Ascending aorta (tissue), 2 donors: ENCODE results near the gene PSRC1. TPM values are rescaled to one million over a fixed set of nuclear protein-coding genes. Genes with fewer than 3 reads are reported as not detected.
"Not testable (repeated sequence)": the region's sequence is repeated elsewhere in the genome, so short reads cannot be mapped to it uniquely, and the experiment has no call there.

Source experiments
- DNase-seq, 2 donors: peaks; one replicate each; pipeline ENCODE4 v3.0.0-alpha.2; 2019; ENCODE audit warnings: low spot score in 2 of 2
- H3K27ac ChIP-seq, 2 donors: fragments of 200-600 bp; sonication (generic); one replicate each; pipeline ENCODE4 v1.5.1; 2016 to 2017; ENCODE audit warnings: mild to moderate bottlenecking in 1 of 2
- H3K27me3 ChIP-seq: fragments of 200-600 bp; sonication (generic); one replicate; pipeline ENCODE4 v1.5.1; 2017
- H3K36me3 ChIP-seq, 2 donors: fragments of 200-600 bp; sonication (generic); one replicate each; pipeline ENCODE4 v1.5.1; 2016
- H3K4me1 ChIP-seq, 2 donors: fragments of 200-600 bp; sonication (generic); one replicate each; pipeline ENCODE4 v1.5.1; 2016 to 2017; ENCODE audit warnings: mild to moderate bottlenecking in 1 of 2
- H3K4me3 ChIP-seq, 2 donors: fragments of 200-600 bp; sonication (generic); one replicate each; pipeline ENCODE4 v1.5.1; 2016 to 2017; ENCODE audit warnings: mild to moderate bottlenecking in 1 of 2
- H3K9me3 ChIP-seq, 2 donors: fragments of 200-600 bp; sonication (generic); one replicate each; pipeline ENCODE4 v1.5.1; 2016
- CTCF ChIP-seq, 3 experiments: fragments of 200-600 bp in 2 of 3; fragments of 450-650 bp in 1 of 3; sonication (generic) in 2 of 3; IDR thresholded peaks; one replicate each; pipeline ENCODE4 v1.5.1; 2016 to 2019; ENCODE audit warnings: antibody characterized with exemption in 3 of 3, mild to moderate bottlenecking in 1 of 3, moderate library complexity in 1 of 3
- intact Hi-C: fragments of 100-400 bp; cut with DNase I; formaldehyde crosslinking; loops from one replicate; pipeline ENCODE4 v1.15.1; 2023
- total RNA-seq: library from RNA; depleted of rRNA; stranded (reverse); fragments of >200 nt; gene quantifications from one replicate; pipeline ENCODE4 v1.1.0, GENCODE V29; 2016

Gene PSRC1
- total RNA-seq, 1 donor from 2014 or later = 1.3 TPM

DNA sequence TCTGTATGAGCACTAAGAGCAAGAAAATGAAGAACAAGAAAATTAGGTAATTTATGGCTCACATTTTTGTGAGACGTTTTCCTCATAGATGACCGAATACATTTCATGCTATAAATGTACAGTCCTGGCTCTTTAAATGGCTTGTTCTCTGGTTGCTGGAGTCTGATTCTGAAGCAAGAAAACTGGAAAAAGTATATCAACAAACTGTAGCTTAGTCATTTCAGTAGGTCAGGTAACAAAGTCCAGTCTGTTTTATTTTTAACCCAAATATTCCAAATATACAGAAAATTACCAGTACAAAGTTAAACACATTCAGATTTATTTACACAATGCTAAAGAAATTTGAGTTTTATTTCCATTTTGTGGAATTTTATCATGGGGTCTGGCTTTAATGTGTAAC is 26.4 kb upstream of the PSRC1 start:
- Histone ChIP-seq H3K4me1 (no peaks in the 10 kb centered on the region), H3K27ac (no peak overlapping the region), H3K27me3 (no peaks in the 10 kb centered on the region), H3K36me3 (peaks cover 32 to 53% of the 10 kb centered on the region in 2 donors), H3K9me3 (no peaks in the 10 kb centered on the region), H3K4me3 (no peak overlapping the region)
- intact Hi-C loops = no loop called here
- DNase-seq = no peak
- TF ChIP-seq CTCF (IDR thresholded peaks at IDR 0.05) = no peak

- Histone ChIP-seq H3K4me1 (no peaks in the 10 kb centered on the region), H3K4me3 (no peak overlapping the region), H3K27ac (no peak overlapping the region), H3K9me3 (no peaks in the 10 kb centered on the region), H3K27me3 (no peaks in the 10 kb centered on the region), H3K36me3 (peaks cover 14 to 35% of the 10 kb centered on the region in 2 donors)
- TF ChIP-seq CTCF (IDR thresholded peaks at IDR 0.05) = no peak
- intact Hi-C loops = no loop called here
- no peak for DNase-seq
These were observed 24.5 kb upstream of the PSRC1 start for GRCh38 chr1:109307274-109308021.

DNA sequence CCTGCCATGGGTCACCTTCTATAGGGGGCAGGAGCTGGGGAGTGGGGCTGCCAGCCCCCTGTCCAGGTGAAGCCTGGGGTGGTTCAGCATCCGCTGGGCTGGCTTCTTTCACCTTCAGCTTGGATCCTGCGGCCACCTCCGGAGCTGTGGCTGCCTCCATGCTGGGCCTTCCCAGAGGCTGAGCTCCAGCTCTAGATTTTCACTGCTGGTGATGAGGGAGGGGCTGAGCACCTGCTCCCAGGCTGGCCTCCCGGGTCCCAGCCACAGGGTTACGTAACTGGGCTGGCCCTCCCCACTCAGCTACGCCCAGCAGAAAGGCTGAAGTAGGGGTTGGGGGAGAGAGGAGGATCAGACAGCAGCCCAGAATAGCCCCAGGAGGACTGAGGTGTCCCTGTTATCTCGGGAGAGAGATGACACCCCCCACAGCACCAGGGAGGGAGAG is 23.9 kb upstream of the PSRC1 start, which contains the start of gene MYBPHL:
TSS of gene MYBPHL (minus strand) at position 180 of the 442 bp plus-strand sequence. CDS start at position 160, 20 bp downstream.
- H3K4me3 ChIP-seq = no peak within 1 kb of the TSS
- TF ChIP-seq CTCF (IDR thresholded peaks at IDR 0.05) = no peak
- no peak within 1 kb of the TSS for H3K27ac ChIP-seq
- no peaks in the 10 kb centered on the region for H3K27me3 ChIP-seq
- peaks cover 14 to 31% of the 10 kb centered on the region in 2 donors for H3K36me3 ChIP-seq
- H3K4me1 ChIP-seq = no peaks in the 10 kb centered on the region
- DNase-seq = no peak
- H3K9me3 ChIP-seq = no peaks in the 10 kb centered on the region
- intact Hi-C loops = no loop called here

GRCh38 chr1:109305991-109306390 is 23.0 kb upstream of the PSRC1 start:
- H3K36me3 ChIP-seq = peaks cover 6 to 22% of the 10 kb centered on the region in 2 donors
- H3K4me1 ChIP-seq, H3K27ac ChIP-seq, H3K4me3 ChIP-seq, H3K9me3 ChIP-seq, H3K27me3 ChIP-seq, intact Hi-C loops, DNase-seq: not testable (repeated sequence)

DNA sequence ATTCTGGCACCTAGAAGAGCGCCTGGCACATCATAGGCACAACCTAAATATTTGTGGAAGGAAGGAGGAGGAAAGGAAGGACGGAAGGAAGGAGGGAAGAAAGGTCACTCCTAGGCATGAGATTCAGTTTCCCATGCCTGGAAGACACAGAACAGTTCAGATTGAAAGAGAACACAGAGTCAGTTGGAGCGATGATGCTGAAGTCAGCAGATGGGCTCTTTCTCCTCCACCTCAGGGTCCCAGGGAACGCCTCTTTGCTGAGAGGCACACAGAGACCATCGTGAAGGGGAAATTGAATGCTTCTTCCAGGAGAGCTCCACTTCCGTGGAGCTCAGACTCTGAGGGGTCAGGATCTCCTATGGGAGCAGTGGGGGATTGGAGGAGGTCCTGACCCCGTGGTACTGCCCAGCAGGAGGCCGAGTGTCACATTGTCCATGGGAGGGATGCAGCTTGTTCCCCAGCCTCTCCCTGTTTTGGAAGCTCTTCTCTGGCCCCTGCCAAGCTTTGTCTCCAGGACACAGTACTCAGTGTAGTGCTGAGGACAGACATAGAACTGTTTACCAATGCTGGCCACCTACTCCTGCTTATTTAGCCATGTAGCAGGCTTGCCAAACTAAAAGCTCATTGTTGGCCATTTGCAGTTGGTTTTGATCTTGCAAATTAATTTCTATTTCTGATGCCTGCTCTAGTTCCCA is 21.4 kb upstream of the PSRC1 start:
- no peak for TF ChIP-seq CTCF (IDR thresholded peaks at IDR 0.05)
- Histone ChIP-seq H3K27ac (no peak overlapping the region), H3K4me1 (peaks cover 0 to 2% of the 10 kb centered on the region in 2 donors), H3K9me3 (no peaks in the 10 kb centered on the region), H3K4me3 (no peak overlapping the region), H3K36me3 (peaks cover 0 to 7% of the 10 kb centered on the region in 2 donors), H3K27me3 (no peaks in the 10 kb centered on the region)
- no peak for DNase-seq
- intact Hi-C loops = no loop called here

DNA sequence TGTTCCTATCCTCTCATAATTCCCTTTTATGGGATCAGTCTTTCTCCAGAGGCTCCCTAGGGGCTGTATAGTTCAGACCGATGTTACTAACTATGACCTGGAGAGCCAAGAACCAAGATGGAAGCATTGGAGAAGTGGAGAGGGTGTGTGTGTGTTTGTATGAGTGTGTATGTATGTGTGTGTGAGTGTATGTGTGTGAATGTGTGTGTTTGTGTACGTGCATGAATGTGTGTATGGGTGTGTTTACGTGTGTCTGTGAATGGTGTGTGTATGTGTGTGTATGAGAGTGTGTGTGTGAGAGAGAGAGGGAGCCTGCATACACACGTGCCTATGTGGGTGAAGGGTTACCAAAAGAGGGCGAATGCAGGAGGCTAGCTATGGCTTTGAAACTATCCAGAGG is 18.9 kb upstream of the PSRC1 start:
- Histone ChIP-seq H3K27ac (no peak overlapping the region), H3K4me1 (peaks cover 0 to 4% of the 10 kb centered on the region in 2 donors)

More for the DNA sequence above, 18.9 kb upstream of the PSRC1 start:
- H3K4me3 ChIP-seq = no peak overlapping the region
- H3K9me3 ChIP-seq = no peaks in the 10 kb centered on the region
- H3K27me3 ChIP-seq = no peaks in the 10 kb centered on the region
- intact Hi-C loops = no loop called here
- no peak for DNase-seq
- TF ChIP-seq CTCF (IDR thresholded peaks at IDR 0.05) = no peak
- no peaks in the 10 kb centered on the region for H3K36me3 ChIP-seq
